Eye (tissue), 1 donor: ENCODE results near the gene ELMO1.

Experiments
- DNase-seq: peaks from one replicate; pipeline ENCODE4 v3.0.0-alpha.2; 2015

ELMO1 gene

GRCh38 chr7:37363536-37364491 lies 84.8 kb downstream of the ELMO1 start:
- DNase-seq, result no peak

- DNase-seq, result no peak
Measured at GRCh38 chr7:37362802-37363201, 85.9 kb downstream of the ELMO1 start.

- no peak for DNase-seq
Measured at GRCh38 chr7:37360484-37360883, 88.2 kb downstream of the ELMO1 start.

GRCh38 chr7:37359662-37360444 lies 88.8 kb downstream of the ELMO1 start:
- peak; percentile 29 for DNase-seq

GRCh38 chr7:37359180-37359579 lies 89.5 kb downstream of the ELMO1 start:
- DNase-seq, result no peak

GRCh38 chr7:37357637-37357996 lies 91.0 kb downstream of the ELMO1 start:
- no peak for DNase-seq

GRCh38 chr7:37356911-37357636 lies 91.6 kb downstream of the ELMO1 start:
- DNase-seq, result no peak

- DNase-seq, result peak; percentile 32
Measured at GRCh38 chr7:37354656-37355131, 94.0 kb downstream of the ELMO1 start.

- no peak for DNase-seq
Measured at GRCh38 chr7:37353949-37354655, 94.6 kb downstream of the ELMO1 start.

- DNase-seq, result no peak
Measured at GRCh38 chr7:37352974-37353948, 95.4 kb downstream of the ELMO1 start.

GRCh38 chr7:37352251-37352880 lies 96.3 kb downstream of the ELMO1 start:
- DNase-seq, result no peak

GRCh38 chr7:37351716-37352115 lies 96.9 kb downstream of the ELMO1 start:
- no peak for DNase-seq

GRCh38 chr7:37349979-37350590 lies 98.6 kb downstream of the ELMO1 start:
- no peak for DNase-seq

- peak; percentile 26 for DNase-seq
Measured at GRCh38 chr7:37348982-37349381, 99.7 kb downstream of the ELMO1 start.

GRCh38 chr7:37346761-37347160 lies 101.9 kb downstream of the ELMO1 start:
- no peak for DNase-seq

- DNase-seq, result peak; percentile 33
Measured at GRCh38 chr7:37344886-37345579, 103.6 kb downstream of the ELMO1 start.

- DNase-seq, result no peak
Measured at GRCh38 chr7:37342688-37343471, 105.8 kb downstream of the ELMO1 start.

GRCh38 chr7:37342176-37342687 lies 106.4 kb downstream of the ELMO1 start:
- no peak for DNase-seq
